ENCODE results near the gene SLC25A18.

GRCh38 chr22:17596226-17596625 lies 32.9 kb downstream of the SLC25A18 start:
- TF ChIP-seq CTCF (IDR thresholded peaks at IDR 0.05) = no peak
- TF ChIP-seq POLR2A (IDR thresholded peaks at IDR 0.05) = no peak

Measured in right lobe of liver (tissue), 4 donors.